ENCODE measurements around the gene TTLL12.

Gene TTLL12

GRCh38 chr22:43127166-43127908, 59.6 kb downstream of the TTLL12 start:
- DNase-seq (ENCODE audit: low spot score): no peak

- DNase-seq (ENCODE audit: low spot score): no peak
Measured at GRCh38 chr22:43126501-43127165, 60.3 kb downstream of the TTLL12 start.

GRCh38 chr22:43118953-43119458, 67.9 kb downstream of the TTLL12 start:
- DNase-seq (ENCODE audit: low spot score): no peak

GRCh38 chr22:43118024-43118849, 68.7 kb downstream of the TTLL12 start:
- no peak for DNase-seq (ENCODE audit: low spot score)

GRCh38 chr22:43116932-43117331, 70.0 kb downstream of the TTLL12 start:
- DNase-seq (ENCODE audit: low spot score): no peak

Measured in pons (tissue), 1 donor.